Measurements from ENCODE around the gene RUFY1.

The RUFY1 gene

DNA sequence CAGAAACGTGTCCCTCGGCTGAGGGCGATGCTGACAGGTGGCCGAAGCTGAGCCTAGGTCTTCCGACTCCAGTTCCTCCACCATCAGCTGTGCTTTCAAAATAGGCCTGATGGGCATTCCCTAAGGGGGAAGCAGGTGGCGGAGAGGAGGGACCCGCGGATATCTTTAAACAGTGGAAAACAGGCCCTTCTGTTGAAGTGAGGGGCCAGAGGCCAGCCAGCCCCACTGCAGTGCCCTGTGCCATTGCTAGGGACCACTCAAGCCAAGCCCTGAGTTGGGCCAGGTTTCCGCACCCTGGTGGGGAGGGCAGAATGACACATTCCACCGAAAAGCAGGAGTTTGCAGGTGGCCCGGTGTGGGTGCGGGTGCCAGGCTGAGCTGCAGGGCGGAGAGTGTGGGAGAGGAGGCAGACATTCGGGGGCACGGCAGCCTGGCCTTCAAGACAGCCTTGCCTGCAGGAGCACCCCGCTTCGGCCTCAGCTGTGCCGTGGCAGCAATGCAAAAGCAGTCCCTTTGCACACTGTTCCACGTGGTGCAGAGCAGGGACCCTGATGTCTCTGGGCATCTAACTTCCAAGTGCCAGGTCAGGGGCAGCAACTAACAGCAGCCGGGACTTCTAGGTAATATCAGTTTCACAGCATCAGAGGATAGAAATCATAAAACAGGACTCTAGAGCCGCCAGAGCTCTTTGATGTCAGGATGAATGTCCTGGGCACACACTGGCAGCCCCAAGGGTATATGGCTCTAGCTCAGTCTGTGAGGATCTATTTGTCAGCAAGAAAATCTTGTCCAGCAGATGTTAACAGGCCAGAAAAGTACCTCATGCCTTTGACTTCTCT, 55.9 kb downstream of the RUFY1 start:
- Histone ChIP-seq H3K9me3 (replicated peaks in 1 of 11) (no peaks in the 10 kb centered on the region), H4K20me1 (peaks cover 49 to 81% (median 66%) of the 10 kb centered on the region in 11 experiments), H3K27me3 (no peaks in the 10 kb centered on the region), H3K4me1 (peaks cover 26 to 48% (median 34%) of the 10 kb centered on the region in 10 experiments), H3K9ac (peak overlapping the region in 5 of 11 experiments; percentile 12 to 43 (median 35); a peak in 5 of 22 replicates), H3K4me2 (peak overlapping the region in 8 of 11 experiments; percentile 30 to 66 (median 52); a peak in 14 of 22 replicates), H3K4me3 (no peak overlapping the region), H3K27ac (peak overlapping the region in 3 of 11 experiments; percentile 15 to 41 (median 31); a peak in 3 of 22 replicates), H3K36me3 (peaks cover 63 to 99% (median 82%) of the 10 kb centered on the region in 11 experiments)
- no peak for TF ChIP-seq Cebpa-rat (IDR thresholded peaks at IDR 0.05)

DNA sequence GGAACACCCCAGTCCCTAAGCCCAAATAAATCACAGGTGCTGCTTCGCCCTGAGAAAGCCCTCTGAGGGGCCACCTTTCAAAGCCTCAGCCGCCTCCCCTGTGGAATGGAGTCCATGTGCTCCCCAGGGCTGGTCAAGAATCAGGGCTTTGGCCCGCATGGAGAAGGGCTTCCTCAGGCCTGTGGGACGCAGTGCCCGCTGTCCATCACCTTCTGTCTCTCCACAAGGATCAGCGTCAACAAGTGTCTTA, 56.5 kb downstream of the RUFY1 start:
- peaks cover 66 to 99% (median 84%) of the 10 kb centered on the region in 11 experiments for H3K36me3 ChIP-seq
- H3K27me3 ChIP-seq, result no peaks in the 10 kb centered on the region
- no peak overlapping the region for H3K27ac ChIP-seq
- H3K9ac ChIP-seq, result peak overlapping the region in 2 of 11 experiments; percentile 17 to 39; a peak in 4 of 22 replicates
- no peaks in the 10 kb centered on the region for H3K9me3 ChIP-seq (replicated peaks in 1 of 11)
- peaks cover 55 to 87% (median 72%) of the 10 kb centered on the region in 11 experiments for H4K20me1 ChIP-seq
- no peak overlapping the region for H3K4me3 ChIP-seq
- H3K4me2 ChIP-seq, result peak overlapping the region in 5 of 11 experiments; percentile 46 to 66 (median 61); a peak in 8 of 22 replicates
- H3K4me1 ChIP-seq, result peaks cover 26 to 48% (median 34%) of the 10 kb centered on the region in 10 experiments
- no peak for TF ChIP-seq Cebpa-rat (IDR thresholded peaks at IDR 0.05)

DNA sequence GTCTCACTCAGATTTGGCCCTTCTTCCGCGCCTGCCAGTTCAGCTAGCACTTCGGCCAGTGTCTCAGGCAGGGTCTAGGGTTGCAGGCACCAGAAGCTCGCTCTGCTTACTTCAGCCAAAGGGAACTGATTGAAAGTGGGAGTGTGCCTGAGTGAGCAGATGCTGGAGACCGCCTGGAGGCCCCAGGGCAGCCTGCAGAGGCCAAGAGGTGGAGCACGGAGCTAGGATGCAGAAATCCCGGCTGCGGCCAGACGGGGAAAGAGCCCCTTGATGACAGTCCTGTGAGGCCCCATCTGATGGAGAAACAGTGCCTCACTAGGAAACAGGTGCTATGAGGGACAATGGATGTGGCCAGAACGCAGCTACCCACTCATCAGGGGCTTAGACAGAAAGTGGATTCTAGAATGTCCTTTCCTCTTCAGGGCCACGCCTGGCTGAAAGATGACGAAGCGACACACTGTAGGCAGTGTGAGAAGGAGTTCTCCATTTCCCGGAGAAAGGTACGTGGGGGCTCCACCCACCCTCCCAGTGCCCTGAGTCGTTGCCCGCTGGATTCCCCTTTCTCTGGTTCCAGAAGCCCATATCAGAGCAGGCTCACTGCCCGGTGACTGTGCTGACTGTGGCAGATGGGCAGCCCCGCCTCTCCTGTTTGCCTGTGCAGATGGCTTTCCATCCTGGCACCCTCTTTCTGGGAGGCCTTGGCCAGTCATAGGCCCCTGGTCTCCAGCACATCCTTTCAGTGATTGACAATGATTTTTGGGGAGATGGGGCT, 57.0 kb downstream of the RUFY1 start:
- Histone ChIP-seq H3K4me1 (peaks cover 26 to 48% (median 34%) of the 10 kb centered on the region in 10 experiments), H3K4me3 (no peak overlapping the region), H3K36me3 (peaks cover 65 to 99% (median 84%) of the 10 kb centered on the region in 11 experiments), H3K9me3 (replicated peaks in 1 of 11) (no peaks in the 10 kb centered on the region), H3K27ac (peak overlapping the region in 5 of 11 experiments; percentile 13 to 38 (median 22); a peak in 4 of 22 replicates), H3K4me2 (peak overlapping the region in 6 of 11 experiments; percentile 24 to 66 (median 54); a peak in 7 of 22 replicates), H4K20me1 (peaks cover 60 to 87% (median 77%) of the 10 kb centered on the region in 11 experiments), H3K9ac (peak overlapping the region in 3 of 11 experiments; percentile 0 to 39 (median 17); a peak in 2 of 22 replicates), H3K27me3 (no peaks in the 10 kb centered on the region)
- no peak for TF ChIP-seq Cebpa-rat (IDR thresholded peaks at IDR 0.05)

DNA sequence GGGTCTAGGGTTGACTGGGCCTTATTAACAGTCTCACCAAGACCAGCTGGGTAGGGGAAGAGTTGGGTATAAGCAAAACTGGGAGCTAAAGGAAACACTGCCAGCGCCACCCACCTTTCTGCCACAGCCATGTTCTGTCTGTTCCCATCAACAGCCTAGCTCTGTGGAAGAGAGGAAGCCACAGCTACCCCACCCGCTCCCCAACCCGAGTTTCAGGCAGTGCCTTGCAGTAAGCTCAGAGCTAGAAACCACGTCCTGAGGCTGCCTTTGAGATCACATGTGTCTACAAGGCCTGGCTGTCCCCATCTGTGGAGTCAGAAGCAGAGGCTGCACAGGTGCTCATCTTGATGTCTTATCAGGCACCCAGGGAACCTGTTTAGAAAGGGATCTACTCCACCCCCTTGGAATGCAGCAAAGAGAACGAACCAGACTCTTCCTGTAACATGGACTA, 57.8 kb downstream of the RUFY1 start:
- Histone ChIP-seq H3K9me3 (replicated peaks in 1 of 11) (no peaks in the 10 kb centered on the region), H3K4me1 (peaks cover 26 to 48% (median 34%) of the 10 kb centered on the region in 10 experiments), H3K27ac (peak overlapping the region in 5 of 11 experiments; percentile 13 to 38 (median 22); a peak in 6 of 22 replicates), H3K9ac (peak overlapping the region in 5 of 11 experiments; percentile 0 to 34 (median 20); a peak in 2 of 22 replicates), H3K27me3 (no peaks in the 10 kb centered on the region), H3K4me3 (no peak overlapping the region), H3K4me2 (peak overlapping the region in 4 of 11 experiments; percentile 19 to 40 (median 22); a peak in 7 of 22 replicates), H4K20me1 (peaks cover 68 to 89% (median 85%) of the 10 kb centered on the region in 11 experiments), H3K36me3 (peaks cover 67 to 99% (median 84%) of the 10 kb centered on the region in 11 experiments)
- TF ChIP-seq Cebpa-rat (IDR thresholded peaks at IDR 0.05), result no peak

DNA sequence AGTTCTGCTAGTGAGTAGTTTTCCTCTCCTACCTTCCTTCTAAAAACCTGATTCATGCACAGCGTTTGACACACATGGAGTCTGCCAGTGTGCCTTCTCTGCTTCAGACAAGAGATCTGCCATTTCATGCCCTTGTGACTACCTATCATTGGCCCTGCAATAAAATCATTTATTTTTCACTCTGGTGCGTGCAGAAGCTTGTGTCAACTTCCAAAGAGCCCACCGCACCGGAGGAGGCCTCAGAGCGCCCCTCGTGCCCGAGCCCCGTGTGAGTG, 59.4 kb downstream of the RUFY1 start:
- peaks cover 83 to 100% (median 91%) of the 10 kb centered on the region in 11 experiments for H3K36me3 ChIP-seq
- no peak overlapping the region for H3K27ac ChIP-seq
- TF ChIP-seq Cebpa-rat (IDR thresholded peaks at IDR 0.05), result no peak

DNA sequence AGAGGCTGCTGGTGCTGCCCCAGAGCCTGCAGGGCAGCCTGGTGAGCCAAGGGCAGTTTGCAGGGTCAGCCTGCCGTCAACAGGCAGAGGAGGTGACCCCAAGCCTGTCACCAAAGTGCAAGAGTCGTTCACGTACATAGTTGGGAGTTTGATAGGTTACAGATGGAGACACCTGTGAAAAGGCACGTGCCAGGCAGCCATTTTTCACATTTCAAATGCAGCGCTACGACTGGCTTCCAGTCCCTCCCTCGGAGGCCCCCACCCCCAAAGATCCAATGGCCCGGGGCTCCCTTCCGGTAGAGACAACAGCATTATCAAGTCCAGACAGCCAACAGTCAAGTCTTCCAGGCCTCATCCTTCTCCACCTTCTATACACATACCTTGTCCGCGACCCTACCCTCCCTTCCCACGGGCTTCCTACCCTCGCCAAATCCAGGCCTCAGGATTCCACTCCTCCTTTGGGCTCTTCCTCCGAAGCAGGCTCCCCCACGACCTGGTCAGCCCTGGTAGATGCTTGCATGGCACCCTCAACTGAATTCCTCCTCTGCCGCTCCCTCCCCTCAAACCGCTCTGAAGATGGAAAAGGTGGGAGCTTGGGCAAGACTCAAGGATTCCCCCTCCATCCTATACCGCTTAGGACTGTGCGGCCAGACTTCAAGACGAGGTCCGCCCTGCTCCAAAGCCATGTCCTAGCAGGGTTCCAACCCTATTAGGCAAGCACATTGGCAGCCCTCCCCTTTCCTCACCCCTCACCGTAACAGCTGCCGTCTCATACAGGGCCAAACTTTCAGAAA, 60.0 kb downstream of the RUFY1 start:
- H3K36me3 ChIP-seq, result peaks cover 88 to 100% (median 91%) of the 10 kb centered on the region in 11 experiments
- no peaks in the 10 kb centered on the region for H3K27me3 ChIP-seq
- H3K4me2 ChIP-seq, result no peak overlapping the region
- H3K27ac ChIP-seq, result no peak overlapping the region
- TF ChIP-seq Cebpa-rat (IDR thresholded peaks at IDR 0.05), result no peak
- H3K4me3 ChIP-seq, result no peak overlapping the region
- H3K9me3 ChIP-seq (replicated peaks in 1 of 11), result no peaks in the 10 kb centered on the region
- H3K4me1 ChIP-seq, result peaks cover 24 to 58% (median 33%) of the 10 kb centered on the region in 10 experiments
- no peak overlapping the region; a peak in 1 of 22 replicates for H3K9ac ChIP-seq
- peaks cover 83 to 100% (median 100%) of the 10 kb centered on the region in 11 experiments for H4K20me1 ChIP-seq

More for the DNA sequence above, 59.4 kb downstream of the RUFY1 start:
- peaks cover 83 to 100% (median 100%) of the 10 kb centered on the region in 11 experiments for H4K20me1 ChIP-seq
- no peak overlapping the region for H3K9ac ChIP-seq
- H3K27me3 ChIP-seq, result no peaks in the 10 kb centered on the region
- no peaks in the 10 kb centered on the region for H3K9me3 ChIP-seq (replicated peaks in 1 of 11)
- peaks cover 26 to 54% (median 34%) of the 10 kb centered on the region in 10 experiments for H3K4me1 ChIP-seq
- H3K4me2 ChIP-seq, result no peak overlapping the region
- no peak overlapping the region for H3K4me3 ChIP-seq

DNA sequence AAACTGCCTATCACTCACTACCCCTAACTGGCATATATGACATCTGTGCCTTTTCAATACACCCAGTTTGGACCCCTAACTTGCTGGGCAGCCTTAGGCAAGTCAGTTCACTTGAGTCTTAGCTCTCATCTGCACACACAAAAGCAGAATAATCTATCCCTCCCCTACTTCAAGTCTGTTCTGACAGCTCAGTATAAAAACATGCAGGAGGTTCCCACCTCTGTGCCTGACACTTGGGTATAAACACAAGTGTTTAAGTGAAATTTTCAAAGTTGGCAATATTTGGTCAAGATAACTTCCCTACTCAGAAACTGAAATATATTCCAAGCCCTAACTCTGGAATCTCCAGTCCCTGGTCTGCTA, 60.5 kb downstream of the RUFY1 start:
- H3K4me1 ChIP-seq, result peaks cover 19 to 58% (median 29%) of the 10 kb centered on the region in 10 experiments

More for the DNA sequence above, 60.5 kb downstream of the RUFY1 start:
- Histone ChIP-seq H3K4me3 (no peak overlapping the region), H3K4me2 (no peak overlapping the region), H3K27ac (no peak overlapping the region), H3K36me3 (peaks cover 88 to 100% (median 94%) of the 10 kb centered on the region in 11 experiments), H3K9me3 (replicated peaks in 1 of 11) (no peaks in the 10 kb centered on the region), H3K9ac (no peak overlapping the region), H3K27me3 (no peaks in the 10 kb centered on the region), H4K20me1 (peaks cover 85 to 100% (median 100%) of the 10 kb centered on the region in 11 experiments)
- no peak for TF ChIP-seq Cebpa-rat (IDR thresholded peaks at IDR 0.05)
